Measurements from ENCODE around the gene LDLRAD3.

Gene LDLRAD3

DNA sequence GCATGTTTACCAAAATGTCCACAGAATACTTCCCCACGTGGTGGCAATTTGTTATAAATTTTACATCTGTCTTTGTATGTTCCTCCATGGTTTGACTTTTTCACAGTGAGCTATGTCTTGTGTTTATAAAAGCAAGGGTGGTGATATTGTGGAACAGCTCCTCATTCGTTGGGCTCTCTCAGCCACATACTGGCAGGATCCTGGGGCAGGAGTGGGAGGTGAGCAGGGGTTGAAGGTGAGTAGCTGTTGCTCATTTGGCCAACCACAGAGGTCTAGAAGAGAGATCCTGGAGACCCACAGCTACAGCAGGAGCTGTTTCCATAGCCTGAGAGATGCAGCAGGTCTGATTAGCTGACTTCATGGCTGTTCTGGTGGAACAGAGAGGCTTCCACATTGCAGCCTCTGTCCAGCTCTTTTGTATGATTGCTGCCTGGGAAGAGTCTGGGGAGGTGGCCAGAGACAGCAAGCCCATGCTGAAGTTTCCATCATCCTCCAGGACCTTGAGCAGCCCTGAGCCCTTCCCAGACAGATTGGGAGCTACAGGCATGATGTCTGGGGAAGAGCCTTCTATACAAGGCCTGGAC is 128.1 kb downstream of the LDLRAD3 start:
- Histone ChIP-seq H3K36me3 (ENCODE audit: control insufficient read depth, insufficient read depth, low read length) (no peaks in the 10 kb centered on the region), H3K4me1 (ENCODE audit: control insufficient read depth, insufficient read depth, low read length) (peaks cover 4% of the 10 kb centered on the region), H3K27ac (ENCODE audit: low read depth, low read length) (no peak overlapping the region), H3K9ac (ENCODE audit: low read length) (no peak overlapping the region), H3K4me3 (ENCODE audit: low read length) (no peak overlapping the region), H3K27me3 (ENCODE audit: control insufficient read depth, insufficient read depth, low read length) (no peaks in the 10 kb centered on the region)

DNA sequence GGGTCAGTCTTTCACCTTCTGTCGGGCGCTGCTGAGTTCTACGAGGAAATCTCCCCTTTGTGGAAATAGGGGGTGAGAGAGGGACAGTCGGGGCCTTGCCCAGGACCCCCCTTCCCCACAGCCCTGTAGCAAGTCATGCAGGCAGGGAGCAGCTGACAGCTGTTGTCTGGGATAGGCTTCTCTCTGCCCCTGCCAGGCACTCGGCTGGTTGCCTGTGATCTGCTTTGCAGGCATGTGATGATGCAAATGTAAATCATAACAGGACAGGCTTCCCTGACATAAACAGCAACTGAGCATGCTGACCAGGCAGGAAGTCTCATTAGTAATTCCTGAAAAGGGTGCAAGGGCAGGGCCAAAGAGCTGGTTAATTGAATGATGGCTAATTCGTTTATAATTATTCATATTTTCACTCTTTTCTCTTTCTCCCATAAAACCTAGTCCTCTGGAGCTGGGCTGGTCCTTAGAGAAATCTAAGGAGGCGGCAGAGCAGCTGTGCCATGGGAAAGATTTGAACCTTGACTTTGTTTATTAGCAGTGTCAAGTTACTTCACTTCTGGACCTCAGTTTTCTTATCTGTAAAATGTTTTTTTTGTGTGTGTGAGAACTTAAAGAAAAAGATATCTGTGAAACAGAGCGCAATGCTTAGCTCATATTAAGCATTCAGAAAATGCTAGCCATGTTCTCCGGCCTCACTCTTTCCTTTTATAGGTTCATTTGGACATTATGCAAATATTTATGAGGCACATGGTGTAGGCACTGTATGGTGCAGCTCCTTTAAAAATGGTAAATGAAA is 129.7 kb downstream of the LDLRAD3 start:
- Histone ChIP-seq H3K9ac (ENCODE audit: low read length) (no peak overlapping the region), H3K4me3 (ENCODE audit: low read length) (no peak overlapping the region), H3K4me1 (ENCODE audit: control insufficient read depth, insufficient read depth, low read length) (peaks cover 4% of the 10 kb centered on the region), H3K36me3 (ENCODE audit: control insufficient read depth, insufficient read depth, low read length) (no peaks in the 10 kb centered on the region), H3K27ac (ENCODE audit: low read depth, low read length) (no peak overlapping the region), H3K27me3 (ENCODE audit: control insufficient read depth, insufficient read depth, low read length) (no peaks in the 10 kb centered on the region)

DNA sequence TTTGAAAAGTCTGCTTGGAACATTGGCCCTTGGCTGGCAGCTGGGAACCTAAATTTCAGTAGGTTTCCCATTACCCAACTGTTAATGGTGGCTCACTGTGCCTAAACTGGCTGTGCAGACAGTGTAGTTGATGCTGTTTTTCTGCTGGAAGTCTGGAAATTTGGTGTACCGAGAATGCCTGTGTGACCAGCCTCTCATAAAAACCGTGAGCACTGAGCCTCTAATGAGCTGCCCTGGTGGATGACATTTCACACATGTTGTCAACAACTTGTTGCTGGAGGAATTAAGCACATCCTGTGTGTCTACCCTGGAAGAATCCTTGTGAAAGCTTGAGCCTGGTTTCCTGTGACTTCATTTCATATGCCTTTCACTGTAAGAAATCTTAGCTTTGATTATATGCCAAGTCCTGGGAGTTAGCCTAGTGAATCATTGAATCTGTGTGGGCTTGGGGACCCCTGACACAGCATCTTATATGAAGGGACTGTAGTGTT is 131.1 kb downstream of the LDLRAD3 start:
- Histone ChIP-seq H3K9ac (ENCODE audit: low read length) (no peak overlapping the region), H3K36me3 (ENCODE audit: control insufficient read depth, insufficient read depth, low read length) (no peaks in the 10 kb centered on the region), H3K27me3 (ENCODE audit: control insufficient read depth, insufficient read depth, low read length) (no peaks in the 10 kb centered on the region), H3K27ac (ENCODE audit: low read depth, low read length) (no peak overlapping the region), H3K4me3 (ENCODE audit: low read length) (no peak overlapping the region), H3K4me1 (ENCODE audit: control insufficient read depth, insufficient read depth, low read length) (peaks cover 4% of the 10 kb centered on the region)

DNA sequence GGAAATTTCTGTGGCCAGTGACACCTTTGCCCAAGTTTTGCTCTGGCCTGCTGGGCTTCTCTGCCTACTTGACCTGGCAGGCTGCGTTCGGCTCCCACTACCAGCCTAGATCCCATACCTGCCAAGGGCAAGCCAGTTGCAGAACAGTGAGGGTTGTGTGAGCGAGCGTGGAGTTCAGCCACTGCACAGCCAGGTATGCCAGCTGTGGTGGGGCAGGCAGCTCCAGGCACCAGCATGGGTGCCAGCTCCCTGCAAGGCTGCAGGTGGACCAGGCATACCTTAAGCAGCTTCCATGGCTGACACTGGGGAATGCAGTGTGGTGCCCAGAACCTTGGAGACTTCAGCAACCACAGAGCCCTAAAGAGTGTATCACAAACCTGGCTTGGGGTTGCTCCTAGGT is 133.5 kb downstream of the LDLRAD3 start:
- no peak overlapping the region for H3K9ac ChIP-seq (ENCODE audit: low read length)

DNA sequence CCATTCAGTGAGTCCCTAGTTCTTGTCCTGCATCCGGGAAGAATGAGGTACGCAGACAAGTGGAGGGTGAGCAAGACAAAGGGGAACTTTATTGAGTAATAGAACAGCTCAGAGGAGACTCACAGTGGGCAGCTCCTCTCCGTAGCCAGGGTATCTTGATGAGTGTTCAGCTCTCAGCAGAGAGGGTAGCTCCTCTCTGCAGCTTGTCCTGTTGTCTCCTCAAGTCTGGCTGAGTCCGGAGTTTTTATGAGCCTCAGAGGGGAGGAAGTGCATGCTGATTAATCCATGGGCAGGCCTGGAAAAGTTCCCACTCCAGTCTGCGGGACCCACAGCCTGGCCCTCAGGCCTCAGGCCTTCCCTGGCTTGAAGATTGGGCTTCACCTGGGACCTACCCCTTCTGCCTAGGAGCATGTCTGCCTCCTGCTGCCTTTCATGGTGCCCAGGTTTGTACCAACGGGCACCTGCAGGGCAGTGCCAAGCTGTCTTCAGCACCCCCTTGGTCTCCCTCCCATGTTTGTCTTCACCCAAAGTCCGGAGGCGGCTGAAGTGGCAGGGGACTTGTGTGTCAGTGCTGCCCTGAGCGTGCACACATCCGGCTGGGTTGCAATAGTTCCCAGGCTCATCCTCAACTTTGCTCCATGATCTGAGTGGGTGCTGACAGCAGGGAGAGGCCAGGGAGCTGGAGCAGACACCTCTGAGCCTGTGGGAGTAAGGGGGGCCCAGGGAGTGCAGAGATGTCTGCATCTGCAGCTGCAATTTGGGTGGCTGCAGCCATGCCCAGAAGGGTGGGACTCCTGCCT is 134.2 kb downstream of the LDLRAD3 start:
- no peaks in the 10 kb centered on the region for H3K27me3 ChIP-seq (ENCODE audit: control insufficient read depth, insufficient read depth, low read length)
- peaks cover 4% of the 10 kb centered on the region for H3K4me1 ChIP-seq (ENCODE audit: control insufficient read depth, insufficient read depth, low read length)
- H3K27ac ChIP-seq (ENCODE audit: low read depth, low read length): no peak overlapping the region
- H3K4me3 ChIP-seq (ENCODE audit: low read length): no peak overlapping the region
- no peaks in the 10 kb centered on the region for H3K36me3 ChIP-seq (ENCODE audit: control insufficient read depth, insufficient read depth, low read length)
- H3K9ac ChIP-seq (ENCODE audit: low read length): no peak overlapping the region

More for the DNA sequence above, 133.5 kb downstream of the LDLRAD3 start:
- H3K27ac ChIP-seq (ENCODE audit: low read depth, low read length): no peak overlapping the region
- H3K4me3 ChIP-seq (ENCODE audit: low read length): no peak overlapping the region
- H3K4me1 ChIP-seq (ENCODE audit: control insufficient read depth, insufficient read depth, low read length): peaks cover 4% of the 10 kb centered on the region
- no peaks in the 10 kb centered on the region for H3K27me3 ChIP-seq (ENCODE audit: control insufficient read depth, insufficient read depth, low read length)
- H3K36me3 ChIP-seq (ENCODE audit: control insufficient read depth, insufficient read depth, low read length): no peaks in the 10 kb centered on the region

DNA sequence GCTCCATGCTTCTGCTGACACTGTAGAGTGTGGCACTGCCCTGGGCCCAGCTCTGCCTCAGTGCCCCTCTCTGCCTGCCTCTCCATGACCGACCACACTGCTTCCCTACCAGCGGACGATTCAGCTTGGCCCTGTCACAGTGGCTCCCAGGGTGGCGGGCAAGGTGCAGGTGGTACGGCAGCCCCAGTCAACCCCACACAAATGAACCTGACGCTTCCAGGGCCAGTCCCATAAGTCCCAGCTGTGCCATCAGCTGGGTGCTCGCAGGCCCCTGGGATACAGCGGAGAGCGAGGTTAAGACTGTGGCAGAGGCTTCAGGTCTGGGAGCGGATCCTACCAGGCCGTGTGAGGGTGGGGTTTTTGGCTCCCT is 134.8 kb downstream of the LDLRAD3 start:
- Histone ChIP-seq H3K27me3 (ENCODE audit: control insufficient read depth, insufficient read depth, low read length) (no peaks in the 10 kb centered on the region), H3K27ac (ENCODE audit: low read depth, low read length) (no peak overlapping the region), H3K36me3 (ENCODE audit: control insufficient read depth, insufficient read depth, low read length) (no peaks in the 10 kb centered on the region), H3K4me3 (ENCODE audit: low read length) (no peak overlapping the region), H3K9ac (ENCODE audit: low read length) (no peak overlapping the region), H3K4me1 (ENCODE audit: control insufficient read depth, insufficient read depth, low read length) (no peaks in the 10 kb centered on the region)

DNA sequence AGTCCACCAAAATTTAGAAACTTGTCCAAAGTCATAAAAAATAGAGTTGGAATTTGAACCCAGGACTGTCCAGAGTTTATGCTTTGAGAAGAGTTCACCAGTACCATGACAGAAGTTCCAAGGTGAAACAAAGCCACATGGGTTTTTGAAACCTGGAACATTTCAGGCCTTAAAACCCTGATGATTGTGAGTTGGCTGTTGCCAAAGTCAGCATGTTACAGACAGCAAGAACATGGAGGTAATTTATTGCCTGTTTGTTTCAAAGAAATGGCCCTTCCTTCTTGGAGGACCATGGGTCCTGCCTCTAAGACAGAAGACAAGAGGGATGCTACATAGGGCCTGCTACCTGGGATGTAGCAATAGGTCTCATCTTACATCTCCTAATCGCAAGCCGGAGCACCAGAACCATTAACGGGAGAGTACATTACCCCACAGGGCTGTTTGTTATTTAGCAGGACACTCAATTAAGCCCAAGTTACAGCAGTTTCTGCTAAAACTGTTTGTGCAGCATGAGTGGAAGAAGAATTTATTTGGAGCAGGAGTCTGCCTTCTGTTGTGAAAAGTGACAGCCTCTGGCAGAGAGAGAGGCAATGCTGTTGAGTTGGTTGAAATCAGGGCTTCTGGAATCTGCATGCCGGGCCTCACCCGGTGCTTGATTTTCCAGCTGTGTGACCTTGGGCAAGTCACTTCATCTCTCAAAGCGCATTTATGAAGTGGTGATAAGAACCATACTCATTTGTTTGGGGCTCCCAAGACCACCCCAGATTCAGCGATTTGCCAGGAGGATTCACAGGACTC is 136.2 kb downstream of the LDLRAD3 start:
- no peaks in the 10 kb centered on the region for H3K36me3 ChIP-seq (ENCODE audit: control insufficient read depth, insufficient read depth, low read length)
- H3K27me3 ChIP-seq (ENCODE audit: control insufficient read depth, insufficient read depth, low read length): no peaks in the 10 kb centered on the region
- no peak overlapping the region for H3K4me3 ChIP-seq (ENCODE audit: low read length)
- no peaks in the 10 kb centered on the region for H3K4me1 ChIP-seq (ENCODE audit: control insufficient read depth, insufficient read depth, low read length)
- no peak overlapping the region for H3K27ac ChIP-seq (ENCODE audit: low read depth, low read length)
- H3K9ac ChIP-seq (ENCODE audit: low read length): no peak overlapping the region

DNA sequence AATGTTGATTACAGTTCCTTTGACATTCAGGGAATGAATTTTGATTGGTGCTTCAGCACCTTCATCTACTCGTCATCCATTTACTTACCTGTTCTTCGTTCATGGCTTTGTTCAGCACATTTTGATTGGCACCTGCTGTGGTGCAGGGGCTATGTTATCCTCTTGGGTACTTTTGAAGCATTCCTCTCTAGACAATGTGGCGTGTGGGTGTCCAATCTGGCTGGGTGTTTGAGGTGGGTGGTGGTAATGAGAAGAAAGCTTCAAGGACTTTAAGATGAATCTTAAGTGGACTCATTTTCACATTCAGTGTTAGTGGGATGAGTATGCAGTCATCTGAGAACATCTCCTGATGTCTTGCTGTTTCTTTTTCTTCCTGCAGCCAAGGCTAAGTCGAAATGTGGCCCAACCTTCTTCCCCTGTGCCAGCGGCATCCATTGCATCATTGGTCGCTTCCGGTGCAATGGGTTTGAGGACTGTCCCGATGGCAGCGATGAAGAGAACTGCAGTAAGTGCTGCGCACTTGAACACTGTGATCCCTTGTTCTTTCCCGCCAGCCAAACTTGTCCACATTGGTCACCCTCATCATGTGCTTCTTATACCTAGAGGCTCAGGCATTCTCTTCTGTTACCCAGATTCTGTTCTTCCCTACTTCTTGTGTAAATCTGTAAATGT is 137.5 kb downstream of the LDLRAD3 start:
- Histone ChIP-seq H3K27ac (ENCODE audit: low read depth, low read length) (no peak overlapping the region), H3K4me3 (ENCODE audit: low read length) (no peak overlapping the region), H3K4me1 (ENCODE audit: control insufficient read depth, insufficient read depth, low read length) (no peaks in the 10 kb centered on the region), H3K27me3 (ENCODE audit: control insufficient read depth, insufficient read depth, low read length) (no peaks in the 10 kb centered on the region), H3K9ac (ENCODE audit: low read length) (no peak overlapping the region), H3K36me3 (ENCODE audit: control insufficient read depth, insufficient read depth, low read length) (no peaks in the 10 kb centered on the region)

DNA sequence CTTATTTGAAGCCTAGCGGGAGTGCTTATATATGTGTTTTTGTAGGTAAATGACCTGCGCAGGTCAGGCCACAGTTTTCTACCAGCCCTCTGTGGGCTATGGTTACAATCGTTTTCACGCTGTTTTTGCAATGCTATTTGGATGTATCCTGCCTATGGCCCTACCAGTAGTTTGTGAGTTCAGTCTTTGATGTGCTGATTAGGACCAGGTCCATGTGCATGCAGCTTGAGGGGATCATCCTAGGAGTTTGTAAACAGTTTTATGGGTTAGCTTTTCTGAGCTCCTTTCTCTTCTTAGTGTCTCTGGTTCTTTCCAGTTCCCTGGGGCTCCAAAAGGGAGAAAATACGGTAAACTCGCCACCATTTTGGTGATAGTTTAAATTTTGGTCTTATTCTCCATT is 142.5 kb downstream of the LDLRAD3 start:
- H3K36me3 ChIP-seq (ENCODE audit: control insufficient read depth, insufficient read depth, low read length): no peaks in the 10 kb centered on the region
- H3K4me3 ChIP-seq (ENCODE audit: low read length): no peak overlapping the region
- H3K27me3 ChIP-seq (ENCODE audit: control insufficient read depth, insufficient read depth, low read length): no peaks in the 10 kb centered on the region
- no peak overlapping the region for H3K9ac ChIP-seq (ENCODE audit: low read length)
- H3K27ac ChIP-seq (ENCODE audit: low read depth, low read length): no peak overlapping the region
- no peaks in the 10 kb centered on the region for H3K4me1 ChIP-seq (ENCODE audit: control insufficient read depth, insufficient read depth, low read length)

DNA sequence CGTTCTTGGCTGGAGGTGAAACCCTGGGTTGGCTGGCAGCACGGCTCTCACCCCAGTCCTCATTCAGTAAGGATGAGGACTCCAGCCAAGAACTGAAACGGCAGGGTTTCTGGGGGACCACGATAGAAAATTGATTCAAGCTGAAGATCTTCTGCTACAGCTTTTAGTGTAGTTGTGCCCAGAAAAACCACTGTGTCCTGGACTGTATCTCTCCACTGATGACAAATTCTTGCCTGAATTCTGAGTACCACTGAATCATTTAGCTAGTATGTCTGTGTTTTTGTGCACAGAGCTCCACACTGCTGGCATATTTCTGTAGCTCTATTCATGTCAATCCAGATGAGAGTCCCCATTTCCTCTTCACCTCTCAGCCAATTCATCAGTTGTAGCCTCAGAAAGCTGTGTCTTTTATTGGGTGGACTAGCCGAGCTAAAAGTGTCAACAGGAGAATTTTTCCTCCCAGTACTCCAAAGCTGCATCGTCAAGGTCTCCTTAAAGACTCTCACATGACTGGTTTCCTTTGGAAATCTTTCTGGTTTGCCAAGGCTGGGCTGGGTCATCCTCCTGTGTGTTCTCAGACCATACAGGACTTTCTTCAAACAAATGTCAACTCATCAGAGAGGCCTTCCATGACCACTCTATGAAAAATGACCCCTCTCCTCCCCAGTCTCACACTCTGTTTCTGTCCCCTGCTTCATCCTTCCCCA is 144.6 kb downstream of the LDLRAD3 start:
- Histone ChIP-seq H3K27me3 (ENCODE audit: control insufficient read depth, insufficient read depth, low read length) (no peaks in the 10 kb centered on the region), H3K4me3 (ENCODE audit: low read length) (no peak overlapping the region), H3K36me3 (ENCODE audit: control insufficient read depth, insufficient read depth, low read length) (no peaks in the 10 kb centered on the region), H3K4me1 (ENCODE audit: control insufficient read depth, insufficient read depth, low read length) (no peaks in the 10 kb centered on the region), H3K27ac (ENCODE audit: low read depth, low read length) (no peak overlapping the region), H3K9ac (ENCODE audit: low read length) (no peak overlapping the region)

DNA sequence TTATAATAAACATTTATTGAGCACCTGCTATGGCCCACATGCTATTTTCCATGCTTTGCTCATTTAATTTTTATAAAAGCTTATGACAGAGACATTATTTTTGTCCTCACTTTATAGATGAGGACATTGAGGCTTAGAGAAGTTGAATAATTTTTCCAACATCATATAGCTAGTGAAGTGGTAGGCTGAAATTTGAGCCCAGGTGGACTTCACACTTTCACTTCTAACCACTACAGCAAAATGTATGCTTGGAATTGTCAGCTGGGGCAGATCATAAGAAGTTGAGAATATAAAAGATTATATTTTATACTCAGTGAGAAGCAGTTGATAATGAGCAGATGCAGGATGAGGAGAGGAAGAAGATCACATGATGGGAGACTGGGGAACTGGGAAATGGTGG is 146.1 kb downstream of the LDLRAD3 start:
- no peaks in the 10 kb centered on the region for H3K4me1 ChIP-seq (ENCODE audit: control insufficient read depth, insufficient read depth, low read length)
- no peaks in the 10 kb centered on the region for H3K36me3 ChIP-seq (ENCODE audit: control insufficient read depth, insufficient read depth, low read length)
- H3K27ac ChIP-seq (ENCODE audit: low read depth, low read length): no peak overlapping the region
- no peak overlapping the region for H3K4me3 ChIP-seq (ENCODE audit: low read length)
- H3K9ac ChIP-seq (ENCODE audit: low read length): no peak overlapping the region
- no peaks in the 10 kb centered on the region for H3K27me3 ChIP-seq (ENCODE audit: control insufficient read depth, insufficient read depth, low read length)

Data from rectal smooth muscle tissue (tissue), 1 donor.